Measurements from ENCODE around the gene GRK5. TPM values are rescaled to one million over a fixed set of nuclear protein-coding genes. Genes with fewer than 3 reads are reported as not detected.

GRK5 gene
- total RNA-seq, 1 experiment from 2014 or later, result 1.2 TPM

GRCh38 chr10:119167041-119167440, 40.3 kb upstream of the GRK5 start:
- no peak overlapping the region for H3K56ac ChIP-seq (ENCODE audit: insufficient read length, low read depth, low read length)

More at GRCh38 chr10:119167041-119167440, 40.3 kb upstream of the GRK5 start:
- no peak overlapping the region for H3K27ac ChIP-seq (ENCODE audit: insufficient read length, low read depth, low read length)
- H3K4me3 Mint-ChIP-seq, result peak overlapping the region in 1 of 2 experiments; percentile 88; a peak in 3 of 5 replicates
- H3K18ac ChIP-seq (ENCODE audit: insufficient read length, low read depth, low read length), result no peak overlapping the region
- H3K14ac ChIP-seq (ENCODE audit: insufficient read depth, low read length), result no peak overlapping the region
- no CpG with 5 or more reads among the region's 8 CpGs for WGBS (ENCODE audit: extremely low coverage, insufficient read length, low lambda C conversion rate)
- no peak overlapping the region for H2BK5ac ChIP-seq (ENCODE audit: insufficient read length, low read length)
- no peak overlapping the region for H4K5ac ChIP-seq (ENCODE audit: insufficient read length, low read depth, low read length)
- no peaks in the 10 kb centered on the region for H3K4me1 ChIP-seq (ENCODE audit: insufficient read depth, low read length)
- H4K20me1 ChIP-seq (ENCODE audit: control insufficient read depth, insufficient read depth, insufficient read length), result no peaks in the 10 kb centered on the region
- no peak overlapping the region for H3K9ac ChIP-seq (ENCODE audit: extremely low read depth, insufficient read length, low read length)
- H3K4me1 Mint-ChIP-seq, result peaks cover 13 to 22% of the 10 kb centered on the region in 2 experiments
- no peak for DNase-seq
- no peak overlapping the region for H2AK5ac ChIP-seq (ENCODE audit: insufficient read length, low read length)
- peaks cover 24 to 51% (median 43%) of the 10 kb centered on the region in 3 experiments for H3K36me3 Mint-ChIP-seq (ENCODE audit: insufficient read depth in 1 of 3, low read depth in 3 of 3)
- H3K23ac ChIP-seq (ENCODE audit: insufficient read length, low read depth, low read length), result no peak overlapping the region
- no peak overlapping the region for H2AFZ ChIP-seq (ENCODE audit: low read length)
- H4K8ac ChIP-seq (replicated peaks; ENCODE audit: insufficient read length, low read depth, low read length), result no peak overlapping the region
- H3K4ac ChIP-seq (ENCODE audit: low read depth, low read length), result no peak overlapping the region
- no peak overlapping the region for H3K4me2 ChIP-seq (ENCODE audit: insufficient read depth, insufficient read length, low read length)
- H3K23me2 ChIP-seq (ENCODE audit: insufficient read length, low read depth, low read length, poor library complexity, severe bottlenecking), result peaks cover 5% of the 10 kb centered on the region
- peak overlapping the region in 1 of 3 experiments; percentile 29; a peak in 2 of 7 replicates for H3K27ac Mint-ChIP-seq
- no peak overlapping the region for H2BK120ac ChIP-seq (ENCODE audit: low read depth, low read length, poor library complexity, severe bottlenecking)
- H3T11ph ChIP-seq (ENCODE audit: low read length), result no peak overlapping the region
- no peak for TF ChIP-seq CTCF (conservative IDR thresholded peaks at IDR 0.05)
- no peak overlapping the region for H2BK15ac ChIP-seq (ENCODE audit: low read depth, low read length)
- no peaks in the 10 kb centered on the region for H3K27me3 Mint-ChIP-seq (ENCODE audit: low read depth)
- H3K27me3 ChIP-seq (ENCODE audit: insufficient read depth, low read length), result no peaks in the 10 kb centered on the region
- no peaks in the 10 kb centered on the region for H3K9me3 Mint-ChIP-seq
- H3K79me2 ChIP-seq (ENCODE audit: insufficient read depth, low read length), result no peaks in the 10 kb centered on the region
- H3K9me3 ChIP-seq (ENCODE audit: control insufficient read depth, low read depth, low read length), result no peaks in the 10 kb centered on the region
- H2BK20ac ChIP-seq (ENCODE audit: low read depth, low read length, poor library complexity, severe bottlenecking), result no peak overlapping the region
- no peak overlapping the region for H4K91ac ChIP-seq (ENCODE audit: insufficient read length, low read depth, low read length)
- no peak overlapping the region for H2BK12ac ChIP-seq (ENCODE audit: insufficient read length, low read depth, low read length)
- H3K79me1 ChIP-seq (ENCODE audit: insufficient read depth, low read depth, low read length, poor library complexity, severe bottlenecking), result no peaks in the 10 kb centered on the region

Data from H9 (cell line).